Measurements from ENCODE around the gene CYBC1. TPM values are rescaled to one million over a fixed set of nuclear protein-coding genes. Genes with fewer than 3 reads are reported as not detected.

The CYBC1 gene
- total RNA-seq, 1 donor from 2014 or later, result 75.7 TPM

GRCh38 chr17:82403662-82404660 lies 46.6 kb downstream of the CYBC1 start:
- Mint-ChIP-seq H3K4me3 (ENCODE audit: unreplicated experiment) (no peak overlapping the region), H3K27me3 (ENCODE audit: unreplicated experiment) (peaks cover 6% of the 10 kb centered on the region), H3K4me1 (ENCODE audit: unreplicated experiment) (no peaks in the 10 kb centered on the region), H3K36me3 (ENCODE audit: low read depth, unreplicated experiment) (peaks cover 3% of the 10 kb centered on the region), H3K9me3 (ENCODE audit: unreplicated experiment) (no peaks in the 10 kb centered on the region), H3K27ac (ENCODE audit: unreplicated experiment) (no peak overlapping the region)
- DNase-seq (ENCODE audit: low spot score), result no peak
- no peak for TF ChIP-seq CTCF (IDR thresholded peaks at IDR 0.05; ENCODE audit: unreplicated experiment)

- TF ChIP-seq CTCF (IDR thresholded peaks at IDR 0.05; ENCODE audit: unreplicated experiment), result no peak
- Mint-ChIP-seq H3K36me3 (ENCODE audit: low read depth, unreplicated experiment) (peaks cover 3% of the 10 kb centered on the region), H3K27me3 (ENCODE audit: unreplicated experiment) (peaks cover 6% of the 10 kb centered on the region), H3K4me1 (ENCODE audit: unreplicated experiment) (no peaks in the 10 kb centered on the region), H3K4me3 (ENCODE audit: unreplicated experiment) (peak overlapping the region; percentile 47), H3K9me3 (ENCODE audit: unreplicated experiment) (no peaks in the 10 kb centered on the region), H3K27ac (ENCODE audit: unreplicated experiment) (no peak overlapping the region)
- no peak for DNase-seq (ENCODE audit: low spot score)
Observed at GRCh38 chr17:82402865-82403264, 47.7 kb downstream of the CYBC1 start.

- TF ChIP-seq CTCF (IDR thresholded peaks at IDR 0.05; ENCODE audit: unreplicated experiment), result no peak
- DNase-seq (ENCODE audit: low spot score), result no peak
- H3K4me3 Mint-ChIP-seq (ENCODE audit: unreplicated experiment), result no peak overlapping the region
- peaks cover 3% of the 10 kb centered on the region for H3K36me3 Mint-ChIP-seq (ENCODE audit: low read depth, unreplicated experiment)
- H3K27ac Mint-ChIP-seq (ENCODE audit: unreplicated experiment), result no peak overlapping the region
- no peaks in the 10 kb centered on the region for H3K9me3 Mint-ChIP-seq (ENCODE audit: unreplicated experiment)
- H3K4me1 Mint-ChIP-seq (ENCODE audit: unreplicated experiment), result no peaks in the 10 kb centered on the region
- peaks cover 4% of the 10 kb centered on the region for H3K27me3 Mint-ChIP-seq (ENCODE audit: unreplicated experiment)
Observed at GRCh38 chr17:82400830-82401229, 49.7 kb downstream of the CYBC1 start.

GRCh38 chr17:82400206-82400605 lies 50.3 kb downstream of the CYBC1 start:
- Mint-ChIP-seq H3K36me3 (ENCODE audit: low read depth, unreplicated experiment) (peaks cover 2% of the 10 kb centered on the region), H3K27ac (ENCODE audit: unreplicated experiment) (no peak overlapping the region), H3K9me3 (ENCODE audit: unreplicated experiment) (no peaks in the 10 kb centered on the region), H3K4me1 (ENCODE audit: unreplicated experiment) (no peaks in the 10 kb centered on the region), H3K27me3 (ENCODE audit: unreplicated experiment) (peaks cover 6% of the 10 kb centered on the region), H3K4me3 (ENCODE audit: unreplicated experiment) (peak overlapping the region; percentile 31)
- no peak for TF ChIP-seq CTCF (IDR thresholded peaks at IDR 0.05; ENCODE audit: unreplicated experiment)
- no peak for DNase-seq (ENCODE audit: low spot score)

GRCh38 chr17:82399601-82400101 lies 50.9 kb downstream of the CYBC1 start:
- no peak for TF ChIP-seq CTCF (IDR thresholded peaks at IDR 0.05; ENCODE audit: unreplicated experiment)
- H3K36me3 Mint-ChIP-seq (ENCODE audit: low read depth, unreplicated experiment), result no peaks in the 10 kb centered on the region
- no peak overlapping the region for H3K4me3 Mint-ChIP-seq (ENCODE audit: unreplicated experiment)
- H3K27me3 Mint-ChIP-seq (ENCODE audit: unreplicated experiment), result peaks cover 6% of the 10 kb centered on the region
- DNase-seq (ENCODE audit: low spot score), result no peak
- H3K4me1 Mint-ChIP-seq (ENCODE audit: unreplicated experiment), result no peaks in the 10 kb centered on the region
- H3K9me3 Mint-ChIP-seq (ENCODE audit: unreplicated experiment), result no peaks in the 10 kb centered on the region
- no peak overlapping the region for H3K27ac Mint-ChIP-seq (ENCODE audit: unreplicated experiment)

Data from endothelial cell (in vitro differentiated cells).